HG02885 (cell line): Measurements from ENCODE around the gene GAGE10.

Experiments
- ATAC-seq: cut with Tn5 transposase; IDR thresholded peaks from one replicate; pipeline ENCODE4 v1.9.1; 2021; ENCODE audit warnings: mild to moderate bottlenecking; ENCODE audit not compliant: unreplicated experiment, poor library complexity

The GAGE10 gene, protein sequence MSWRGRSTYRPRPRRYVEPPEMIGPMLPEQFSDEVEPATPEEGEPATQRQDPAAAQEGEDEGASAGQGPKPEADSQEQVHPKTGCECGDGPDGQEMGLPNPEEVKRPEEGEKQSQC

GRCh38 chrX:49303346-49303745 is at the start of gene GAGE10:
GAGE10 (plus strand) TSS chrX:49303646; CDS start chrX:49304860, 1,214 bp downstream.
- ATAC-seq = no peak

GRCh38 chrX:49254639-49255038 is 48.8 kb upstream of the GAGE10 start:
- no peak for ATAC-seq

DNA sequence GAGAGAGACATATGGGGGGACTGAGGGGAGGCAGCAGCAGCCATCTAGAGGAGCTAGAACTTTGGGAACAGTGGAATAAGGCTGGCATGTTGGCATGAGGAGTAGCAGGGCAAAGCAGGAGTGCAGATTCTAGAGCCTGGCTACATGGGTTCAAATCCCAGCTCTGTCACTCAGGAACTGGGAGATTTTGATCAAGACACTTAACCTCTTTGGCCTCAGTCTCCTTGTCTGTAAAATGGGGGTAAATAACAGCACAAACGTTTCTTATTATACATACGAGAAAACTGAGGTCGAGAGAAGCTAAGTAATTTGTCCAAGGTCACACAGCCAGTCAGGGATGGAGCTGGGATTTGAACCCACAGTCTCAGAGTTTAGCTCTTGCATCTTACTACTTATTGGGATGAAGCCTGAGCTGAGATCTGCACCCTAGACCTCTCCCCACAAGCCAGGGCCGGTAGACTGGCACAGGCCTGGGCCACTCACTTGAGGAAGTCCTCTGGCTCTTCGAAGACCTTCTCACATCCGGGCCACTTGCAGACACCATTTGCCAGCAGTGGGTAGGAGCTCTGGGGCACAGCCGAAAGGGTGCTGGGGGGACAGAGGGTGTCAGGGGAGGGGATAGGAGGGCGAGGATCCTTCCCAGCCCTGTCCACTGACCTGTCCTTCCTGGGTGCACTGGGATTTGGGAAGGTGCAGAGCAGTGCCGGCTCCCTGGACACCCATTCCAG is 47.0 kb upstream of the GAGE10 start:
- ATAC-seq = no peak

DNA sequence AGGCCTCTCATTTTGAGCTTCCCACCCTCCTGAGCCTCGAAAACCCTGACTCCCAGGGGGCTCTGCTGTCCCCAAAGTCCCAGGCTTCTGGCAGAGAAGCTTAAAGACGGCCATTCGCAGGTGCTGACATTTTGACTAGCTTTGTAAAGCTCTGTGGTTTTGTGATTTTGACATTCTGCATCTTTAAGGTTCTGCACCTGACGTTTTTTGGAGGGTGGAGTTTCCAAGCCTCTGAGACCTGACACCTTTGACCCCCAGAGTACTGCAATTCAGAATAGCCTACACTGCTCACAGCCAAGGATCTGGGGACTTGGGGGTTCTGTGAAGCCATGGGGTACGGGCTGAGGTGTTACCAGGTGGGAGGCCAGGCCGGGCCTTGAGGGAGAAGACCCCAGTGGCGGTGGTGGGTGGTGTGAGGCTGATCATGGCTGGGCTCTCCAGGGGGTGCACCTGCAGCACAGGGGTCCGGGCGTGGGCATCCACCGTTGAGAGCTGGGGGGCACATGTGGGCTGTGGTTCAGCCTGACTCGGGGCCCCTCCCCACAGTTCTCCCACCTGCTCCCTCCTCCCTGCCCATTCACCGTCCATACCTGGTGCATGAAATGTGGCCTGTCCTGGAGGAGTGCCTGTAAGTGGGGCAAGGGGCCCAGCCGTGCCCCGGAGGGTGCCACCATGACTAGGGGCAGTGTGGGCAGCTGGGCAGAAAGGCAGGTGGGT is 46.2 kb upstream of the GAGE10 start:
- no peak for ATAC-seq

DNA sequence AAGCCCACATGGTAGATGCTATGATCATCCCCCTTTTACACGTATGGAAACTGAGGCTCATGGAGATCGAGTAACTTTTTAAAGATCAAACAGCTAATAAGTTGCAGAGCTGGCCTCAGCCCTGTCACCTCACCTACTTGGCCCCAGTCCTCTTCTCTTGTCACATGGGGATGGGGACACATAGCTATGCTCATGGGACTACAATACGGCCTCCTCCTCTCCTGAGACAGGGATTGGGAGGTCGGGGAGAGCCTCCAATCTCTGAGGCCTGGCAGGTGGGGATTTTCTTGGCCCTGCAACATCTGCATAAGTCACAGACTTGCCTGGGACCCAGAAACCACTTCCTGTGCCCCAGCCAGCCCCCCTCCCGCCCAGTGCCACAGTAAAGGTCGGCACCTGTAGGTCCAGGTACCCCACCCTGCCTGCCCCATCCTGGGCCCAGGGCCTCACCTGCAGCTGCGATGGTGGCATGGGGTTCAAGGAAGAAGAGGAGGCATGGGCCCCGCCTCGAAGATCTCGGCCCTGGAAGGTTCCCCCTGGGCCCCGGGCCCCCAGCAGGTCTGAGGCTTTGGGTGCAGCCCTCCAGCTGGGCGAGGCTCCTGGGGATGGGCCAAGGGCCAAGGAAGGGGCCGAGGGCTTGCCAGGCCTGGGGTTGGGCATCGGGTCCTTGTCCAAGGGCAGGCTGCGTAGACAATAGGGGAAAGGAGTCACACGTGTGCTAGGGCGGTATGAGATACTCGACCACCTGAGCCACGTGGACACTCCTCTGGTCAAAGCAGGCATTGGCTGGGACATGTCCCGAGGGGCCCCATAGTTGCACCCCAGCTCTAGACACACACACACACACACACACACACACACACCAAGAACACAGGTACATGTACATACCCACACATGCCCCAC is 45.3 kb upstream of the GAGE10 start:
- ATAC-seq = no peak

DNA sequence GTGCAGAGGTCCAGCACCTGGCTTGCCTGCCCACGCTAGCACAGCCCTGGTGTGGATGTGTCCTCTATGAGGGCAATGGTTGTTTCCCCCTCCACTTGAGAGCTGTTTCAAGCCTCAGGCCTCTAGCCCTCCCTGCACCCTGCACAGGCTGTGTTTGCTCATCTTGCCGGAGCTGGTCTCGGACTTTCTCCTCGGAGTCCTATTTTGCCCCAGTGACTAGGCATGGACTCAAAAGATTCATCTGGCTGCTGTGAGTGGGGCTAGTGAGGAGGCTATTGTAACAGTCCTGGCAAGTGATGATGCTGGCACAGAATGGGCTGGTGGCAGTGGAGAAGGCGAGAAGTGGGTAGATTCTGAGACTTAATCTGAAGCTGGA is 44.7 kb upstream of the GAGE10 start:
- ATAC-seq = no peak

DNA sequence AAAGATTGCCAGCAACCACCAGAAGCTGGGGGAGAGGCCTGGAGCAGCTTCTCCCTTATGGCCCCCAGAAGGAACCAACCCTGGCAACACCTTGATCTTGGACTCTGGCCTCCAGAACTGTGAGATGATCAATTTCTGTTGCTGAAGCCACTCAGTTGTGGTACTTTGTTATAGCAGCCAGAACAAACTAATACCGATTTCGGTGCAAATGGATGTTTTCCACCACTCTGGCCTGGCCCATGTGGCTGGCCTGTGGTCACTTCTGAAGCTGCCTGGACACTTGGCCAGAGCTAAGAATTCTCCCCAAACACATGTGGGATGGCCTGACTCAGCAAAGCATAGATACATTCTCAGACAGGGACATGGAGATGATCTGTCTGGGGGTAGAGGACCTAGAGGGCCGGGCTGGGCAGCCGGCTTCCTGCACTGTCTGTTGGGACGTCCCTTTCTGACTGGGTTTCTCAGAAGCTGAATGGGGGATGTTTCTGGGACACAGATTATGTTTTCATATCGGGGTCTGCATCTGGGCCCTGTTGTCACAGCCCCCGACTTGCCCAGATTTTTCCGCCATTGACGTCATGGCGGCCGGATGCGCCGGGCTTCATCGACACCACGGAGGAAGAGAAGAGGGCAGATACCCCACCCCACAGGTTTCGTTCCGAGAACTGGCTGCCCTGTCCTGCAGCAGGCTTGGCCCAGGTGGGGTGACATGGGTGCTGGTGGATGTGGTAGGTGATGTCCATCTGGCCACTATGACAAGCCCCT is 43.0 kb upstream of the GAGE10 start:
- ATAC-seq = no peak

GRCh38 chrX:49262603-49263002 is 40.8 kb upstream of the GAGE10 start:
- ATAC-seq = no peak

DNA sequence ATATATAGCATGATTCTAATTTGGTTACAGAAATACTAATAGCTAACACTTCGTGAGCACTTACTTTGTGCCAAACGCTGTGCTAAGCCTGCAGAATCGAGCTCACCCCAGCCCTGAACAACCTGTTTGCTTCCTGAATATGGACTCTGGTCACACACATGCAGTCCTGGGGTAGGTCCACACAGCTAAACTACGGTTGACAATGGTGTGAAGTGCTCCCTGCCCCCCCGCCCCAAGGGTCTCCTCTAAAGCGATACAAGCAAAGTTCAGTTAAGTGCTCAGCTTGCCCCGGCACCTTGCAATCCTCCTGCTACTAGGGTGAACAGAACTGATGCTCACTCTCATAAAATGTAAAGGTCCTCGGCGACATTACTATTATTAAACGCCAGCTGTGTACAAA is 39.8 kb upstream of the GAGE10 start:
- ATAC-seq = no peak

DNA sequence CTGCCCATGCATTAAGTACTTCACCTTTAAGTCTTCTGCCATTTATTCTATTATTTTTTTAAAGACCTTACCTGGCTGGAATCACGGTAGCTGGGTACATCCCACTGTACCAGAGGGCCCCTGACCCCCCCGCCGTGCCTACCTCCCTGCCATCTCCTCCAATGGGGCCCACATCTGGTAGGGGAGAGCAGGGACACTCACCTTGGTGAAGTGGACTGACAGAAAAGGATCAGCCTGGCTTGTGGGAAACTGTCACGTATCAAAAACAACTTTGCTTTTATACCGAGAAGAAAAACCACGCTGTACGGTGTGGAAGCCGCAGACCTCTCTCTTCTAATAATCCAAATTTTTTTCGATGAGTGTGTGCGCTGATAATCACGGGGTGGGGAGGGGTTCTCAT is 39.0 kb upstream of the GAGE10 start, which contains the start of gene FOXP3:
TSS of gene FOXP3 (minus strand) at position 251 of the 400 bp plus-strand sequence. CDS start 6,205 bp downstream, outside the sequence.
- no peak for ATAC-seq

- ATAC-seq = no peak
Observed at GRCh38 chrX:49266523-49267445, 36.7 kb upstream of the GAGE10 start.

GRCh38 chrX:49268702-49269009 is 34.8 kb upstream of the GAGE10 start:
- ATAC-seq = no peak

DNA sequence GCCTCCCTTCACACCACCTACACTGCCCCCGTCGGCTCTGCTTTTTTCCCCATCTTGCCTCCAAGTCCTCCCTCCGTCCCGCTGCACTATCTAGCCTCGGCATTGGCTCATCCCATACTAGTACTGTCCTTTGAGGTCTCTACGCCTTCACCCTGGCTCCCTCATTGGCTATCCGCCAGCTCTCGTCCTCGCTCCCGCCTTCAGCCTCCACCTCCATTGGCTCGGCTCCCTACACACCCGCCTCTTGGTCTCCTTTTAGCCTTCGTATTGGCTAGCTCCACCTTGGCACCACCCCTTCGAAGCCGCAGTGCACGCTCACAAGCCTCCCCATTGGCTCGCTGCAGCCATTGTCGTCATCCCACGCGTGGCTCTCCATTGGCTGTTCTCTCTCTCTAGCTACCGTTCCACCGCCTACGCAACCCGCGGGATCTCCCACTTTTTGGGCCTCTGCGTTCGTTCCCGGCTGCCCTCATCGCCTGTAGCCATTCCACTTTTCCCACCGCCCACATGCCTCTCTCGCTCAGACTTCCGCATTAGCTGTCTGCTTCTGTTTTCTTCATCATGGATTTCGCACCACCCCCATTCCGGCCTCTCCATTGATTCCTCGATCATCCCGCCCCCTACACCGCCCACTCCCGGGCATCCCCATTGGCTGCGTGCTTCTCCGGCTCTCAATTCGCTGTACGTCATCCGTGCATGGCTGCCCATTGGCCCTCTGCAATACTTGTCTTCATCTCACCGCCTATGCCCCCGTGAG is 34.3 kb upstream of the GAGE10 start:
- peak; percentile 84 for ATAC-seq

GRCh38 chrX:49269767-49270248 is 33.6 kb upstream of the GAGE10 start, which contains the start of gene PPP1R3F:
PPP1R3F (plus strand) TSS chrX:49269793; CDS start chrX:49269870, 77 bp downstream.
- ATAC-seq = peak; percentile 25

GRCh38 chrX:49270249-49270921 is 33.1 kb upstream of the GAGE10 start:
- no peak for ATAC-seq

DNA sequence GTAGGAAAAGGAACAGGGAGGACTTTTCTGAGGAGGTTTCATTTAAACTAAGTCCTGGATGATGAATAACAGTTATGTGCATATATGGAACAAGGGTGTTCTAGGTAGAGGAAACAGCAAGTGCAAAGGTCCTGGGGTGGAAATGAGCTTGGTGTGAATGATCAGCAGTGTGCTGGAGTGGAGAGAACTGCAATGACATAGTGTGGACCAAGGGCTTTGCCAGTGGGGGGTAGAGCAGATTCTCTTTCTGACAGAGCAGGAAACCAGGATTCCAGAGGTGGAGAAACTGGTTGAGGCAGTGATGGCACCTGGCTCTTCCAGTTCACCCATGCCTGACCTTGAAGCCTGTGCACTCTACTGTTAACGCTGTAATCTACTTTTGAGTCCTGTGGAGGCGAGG is 32.1 kb upstream of the GAGE10 start:
- no peak for ATAC-seq

- no peak for ATAC-seq
Observed at GRCh38 chrX:49272421-49272820, 31.0 kb upstream of the GAGE10 start.
